HUDEP-2 (cell line): Measurements from ENCODE around the gene ICE1.
"Not testable (repeated sequence)": the region's sequence is repeated elsewhere in the genome, so short reads cannot be mapped to it uniquely, and the experiment has no call there.

Source experiments
- DNase-seq, 76 experiments: peaks; one replicate each; lab custom pipeline; 2025; ENCODE audit not compliant: unreplicated experiment in 76 of 76; lab: John Stamatoyannopoulos, UW

The ICE1 gene

GRCh38 chr5:5401095-5401494, 21.4 kb upstream of the ICE1 start:
- no peak for DNase-seq

- no peak for DNase-seq
Observed at GRCh38 chr5:5403741-5404140, 18.7 kb upstream of the ICE1 start.

- DNase-seq, result no peak
Observed at GRCh38 chr5:5404381-5404780, 18.1 kb upstream of the ICE1 start.

- DNase-seq, result no peak
Observed at GRCh38 chr5:5405441-5405840, 17.0 kb upstream of the ICE1 start.

- DNase-seq, result no peak
Observed at GRCh38 chr5:5407924-5408323, 14.6 kb upstream of the ICE1 start.

- DNase-seq, result no peak
Observed at GRCh38 chr5:5409151-5409810, 13.2 kb upstream of the ICE1 start.

GRCh38 chr5:5413856-5414255, 8.6 kb upstream of the ICE1 start:
- DNase-seq, result not testable (repeated sequence)

GRCh38 chr5:5414999-5415398, 7.5 kb upstream of the ICE1 start:
- no peak for DNase-seq

- no peak for DNase-seq
Observed at GRCh38 chr5:5416733-5417132, 5.7 kb upstream of the ICE1 start.

- DNase-seq, result peak in 28 of 76 experiments; percentile 2 to 76 (median 34)
Observed at GRCh38 chr5:5418006-5418405, 4.5 kb upstream of the ICE1 start.

GRCh38 chr5:5418764-5419163, 3.7 kb upstream of the ICE1 start:
- DNase-seq, result no peak

GRCh38 chr5:5419291-5420210, 2.9 kb upstream of the ICE1 start:
- peak in 11 of 76 experiments; percentile 3 to 31 (median 12) for DNase-seq

- no peak for DNase-seq
Observed at GRCh38 chr5:5420251-5420650, 2.2 kb upstream of the ICE1 start.

- DNase-seq, result peak in 16 of 76 experiments; percentile 4 to 52 (median 14)
Observed at GRCh38 chr5:5421149-5421960, 1.1 kb upstream of the ICE1 start.

GRCh38 chr5:5422819-5423515, 490 bp downstream of the ICE1 start:
- DNase-seq, result peak in 1 of 76 experiments; percentile 5

- DNase-seq, result no peak
Observed at GRCh38 chr5:5423586-5423985, 1.1 kb downstream of the ICE1 start.

- DNase-seq, result no peak
Observed at GRCh38 chr5:5424736-5425135, 2.3 kb downstream of the ICE1 start.

- DNase-seq, result no peak
Observed at GRCh38 chr5:5430136-5430535, 7.7 kb downstream of the ICE1 start.

- DNase-seq, result no peak
Observed at GRCh38 chr5:5432020-5432707, 9.7 kb downstream of the ICE1 start.

GRCh38 chr5:5436203-5436760, 13.8 kb downstream of the ICE1 start:
- DNase-seq, result no peak
